Heart left ventricle (tissue), 16 donors: ENCODE measurements around the gene ELANE. TPM values are rescaled to one million over a fixed set of nuclear protein-coding genes. Genes with fewer than 3 reads are reported as not detected.

ENCODE experiments used
- ATAC-seq, 4 donors: fragments of 200-7000 bp; cut with Tn5 transposase; one replicate each; pipeline ENCODE4 v1.9.1; 2020 to 2022; ENCODE audit warnings: moderate library complexity in 4 of 4, mild to moderate bottlenecking in 3 of 4, moderate number of reproducible peaks in 1 of 4
- DNase-seq, 5 donors: peaks; one replicate each; pipeline ENCODE4 v3.0.0-alpha.2; 2020
- H3K27ac ChIP-seq, 12 donors: fragments of 200-600 bp; sonication (generic) in 4 of 12; one replicate each; pipeline versions ENCODE4 v1.5.0 to v1.8.0; 2016 to 2022; ENCODE audit warnings: mild to moderate bottlenecking in 2 of 12
- H3K27me3 ChIP-seq, 9 donors: fragments of 200-600 bp; sonication (generic) in 2 of 9; one replicate each; pipeline versions ENCODE4 v1.5.1 to v1.8.0; 2016 to 2022; ENCODE audit warnings: mild to moderate bottlenecking in 3 of 9
- H3K36me3 ChIP-seq, 9 donors: fragments of 200-600 bp; sonication (generic) in 2 of 9; one replicate each; pipeline versions ENCODE4 v1.5.0 to v1.8.0; 2018 to 2022; ENCODE audit warnings: mild to moderate bottlenecking in 2 of 9
- H3K4me1 ChIP-seq, 12 donors: fragments of 200-600 bp; sonication (generic) in 4 of 12; one replicate each; pipeline versions ENCODE4 v1.5.0 to v1.8.0; 2016 to 2022; ENCODE audit warnings: mild to moderate bottlenecking in 3 of 12
- H3K4me3 ChIP-seq, 12 donors: fragments of 200-600 bp; sonication (generic) in 4 of 12; one replicate each; pipeline versions ENCODE4 v1.5.0 to v1.8.0; 2017 to 2022; ENCODE audit warnings: mild to moderate bottlenecking in 9 of 12, moderate library complexity in 4 of 12
- H3K9me3 ChIP-seq, 12 donors: fragments of 200-600 bp; sonication (generic) in 4 of 12; one replicate each; pipeline versions ENCODE4 v1.5.0 to v1.8.0; 2016 to 2022; ENCODE audit warnings: mild to moderate bottlenecking in 1 of 12
- POLR2A ChIP-seq, 2 donors: fragments of 450-650 bp; IDR thresholded peaks; one replicate each; pipeline ENCODE4 v1.6.1; 2017; ENCODE audit warnings: antibody characterized with exemption in 2 of 2, mild to moderate bottlenecking in 2 of 2, moderate library complexity in 2 of 2
- WGBS, 4 donors: extraction: QIAGEN DNeasy Blood & Tissue Kit in 2 of 4; methylation state at CpG; one replicate each; pipeline versions ENCODE4 v1.1.5 to v1.1.7; 2013 to 2018; 5-methylcytosine and 5-hydroxymethylcytosine counted together
- intact Hi-C, 10 donors: fragments of 100-400 bp; cut with DNase I; formaldehyde crosslinking; loops; one replicate each; pipeline versions ENCODE4 v1.11.1 to v1.14.2; 2022
- polyA plus RNA-seq, 2 donors: library from polyadenylated mRNA; stranded (reverse); fragments of 200-250 nt; gene quantifications; one replicate each; pipeline ENCODE4 v1.2.3, GENCODE V29; 2013
- total RNA-seq, 9 donors: library from RNA; depleted of rRNA in 2 of 9; stranded (reverse); fragments of >200 nt in 2 of 9; fragmentation: NEBNext Ultra II Directional in 3 of 9; extraction: Animal tissue kit (Norgen Biotek cat#: 25700) in 3 of 9; gene quantifications; one replicate each; pipeline versions ENCODE4 v1.1.0 to v1.2.4, GENCODE V29; 2016 to 2023
- TF ChIP-seq, protein P1 (sequence below), 12 donors: fragments of 200-600 bp; sonication (generic) in 4 of 12; IDR thresholded peaks; one replicate each; pipeline versions ENCODE4 v1.5.0 to v1.8.0; 2018 to 2022; ENCODE audit warnings: antibody characterized with exemption in 12 of 12, mild to moderate bottlenecking in 5 of 12
- donor health status: ischemic (EF 13 %, LVEDD 7.1; RV severe dilation, severe dysfunction).
- donor health status: healthy with polysubstance abuse.
- donor health status: DM: no; HTN: yes; CAD: no.
- donor health status: DM: no; HTN: no; CAD: no.
- donor health status: ischemic (EF 25% LVEDD 6.9; RV normal size, moderate dysfunction).
- donor health status: ischemic (EF 25% LVEDD 5.7; RV mildly dilated, moderate dysfunction).
- donor health status: healthy.
- donor health status: DM: yes; HTN: yes; CAD: no.
- donor health status: ischemic (EF 35%, LVEDD 5.7; RV mildly dilated, moderate dysfunction).
- donor health status: nonischemic (EF 11% LVEDD 7.7; RV severe dilation, severe dysfunction).
- donor health status: DM: yes; HTN: yes; CAD: no.
- donor health status: PGD.
- donor health status: ischemic (EF 29% LVEDD 5.4; RV normal size, mild dysfunction).
- donor health status: nonischemic (EF 23%, LVEDD 6.1; RV moderate dilation, normal function).

Gene ELANE
- total and polyA plus RNA-seq, 11 donors = 0.42 to 1.8 (median 1.2) TPM; not detected in 5

DNA sequence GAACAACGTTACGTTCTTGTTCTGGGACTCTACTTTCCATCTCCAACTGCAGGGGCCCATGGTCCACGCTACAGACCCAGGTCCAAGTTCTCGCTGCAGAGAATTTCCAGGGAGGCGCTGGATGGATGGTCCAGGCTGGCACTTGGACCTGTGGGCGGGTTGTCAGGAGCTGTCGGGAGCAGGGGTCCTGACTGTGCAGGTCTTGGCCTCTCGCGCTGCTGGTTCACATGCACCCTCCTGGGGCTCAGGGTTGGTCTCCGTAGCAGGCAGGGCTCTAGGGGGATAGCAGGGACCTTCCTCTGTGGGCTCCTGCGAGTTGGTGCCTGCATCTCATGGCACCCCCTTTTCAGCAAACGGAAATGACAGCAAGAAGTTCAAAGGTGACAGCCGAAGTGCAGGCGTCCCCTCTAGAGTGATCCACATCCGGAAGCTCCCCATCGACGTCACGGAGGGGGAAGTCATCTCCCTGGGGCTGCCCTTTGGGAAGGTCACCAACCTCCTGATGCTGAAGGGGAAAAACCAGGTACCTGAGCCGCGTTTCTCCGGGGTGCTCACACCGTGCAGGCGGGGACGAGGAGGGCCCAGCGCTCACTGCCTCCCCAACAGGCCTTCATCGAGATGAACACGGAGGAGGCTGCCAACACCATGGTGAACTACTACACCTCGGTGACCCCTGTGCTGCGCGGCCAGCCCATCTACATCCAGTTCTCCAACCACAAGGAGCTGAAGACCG is 48.3 kb upstream of the ELANE start:
- peak in 2 of 5 donors; percentile 21 to 23 for DNase-seq
- peaks cover 15 to 95% (median 62%) of the 10 kb centered on the region in 9 donors for H3K36me3 ChIP-seq
- H3K4me1 ChIP-seq = peaks cover 26 to 69% (median 55%) of the 10 kb centered on the region in 12 donors
- no peak overlapping the region for H3K4me3 ChIP-seq
- H3K27me3 ChIP-seq = no peaks in the 10 kb centered on the region
- intact Hi-C loops = no loop called here
- no peaks in the 10 kb centered on the region for H3K9me3 ChIP-seq
- 66 to 75% (median 70%) methylated on average over 11 to 31 of the region's 31 CpGs for WGBS, 4 donors
- peak overlapping the region in 2 of 12 donors; percentile 9 to 91 for H3K27ac ChIP-seq
- ATAC-seq = no peak
- TF ChIP-seq, protein P1, sequence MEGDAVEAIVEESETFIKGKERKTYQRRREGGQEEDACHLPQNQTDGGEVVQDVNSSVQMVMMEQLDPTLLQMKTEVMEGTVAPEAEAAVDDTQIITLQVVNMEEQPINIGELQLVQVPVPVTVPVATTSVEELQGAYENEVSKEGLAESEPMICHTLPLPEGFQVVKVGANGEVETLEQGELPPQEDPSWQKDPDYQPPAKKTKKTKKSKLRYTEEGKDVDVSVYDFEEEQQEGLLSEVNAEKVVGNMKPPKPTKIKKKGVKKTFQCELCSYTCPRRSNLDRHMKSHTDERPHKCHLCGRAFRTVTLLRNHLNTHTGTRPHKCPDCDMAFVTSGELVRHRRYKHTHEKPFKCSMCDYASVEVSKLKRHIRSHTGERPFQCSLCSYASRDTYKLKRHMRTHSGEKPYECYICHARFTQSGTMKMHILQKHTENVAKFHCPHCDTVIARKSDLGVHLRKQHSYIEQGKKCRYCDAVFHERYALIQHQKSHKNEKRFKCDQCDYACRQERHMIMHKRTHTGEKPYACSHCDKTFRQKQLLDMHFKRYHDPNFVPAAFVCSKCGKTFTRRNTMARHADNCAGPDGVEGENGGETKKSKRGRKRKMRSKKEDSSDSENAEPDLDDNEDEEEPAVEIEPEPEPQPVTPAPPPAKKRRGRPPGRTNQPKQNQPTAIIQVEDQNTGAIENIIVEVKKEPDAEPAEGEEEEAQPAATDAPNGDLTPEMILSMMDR (IDR thresholded peaks at IDR 0.05) = no peak
- TF ChIP-seq POLR2A (IDR thresholded peaks at IDR 0.05) = no peak

DNA sequence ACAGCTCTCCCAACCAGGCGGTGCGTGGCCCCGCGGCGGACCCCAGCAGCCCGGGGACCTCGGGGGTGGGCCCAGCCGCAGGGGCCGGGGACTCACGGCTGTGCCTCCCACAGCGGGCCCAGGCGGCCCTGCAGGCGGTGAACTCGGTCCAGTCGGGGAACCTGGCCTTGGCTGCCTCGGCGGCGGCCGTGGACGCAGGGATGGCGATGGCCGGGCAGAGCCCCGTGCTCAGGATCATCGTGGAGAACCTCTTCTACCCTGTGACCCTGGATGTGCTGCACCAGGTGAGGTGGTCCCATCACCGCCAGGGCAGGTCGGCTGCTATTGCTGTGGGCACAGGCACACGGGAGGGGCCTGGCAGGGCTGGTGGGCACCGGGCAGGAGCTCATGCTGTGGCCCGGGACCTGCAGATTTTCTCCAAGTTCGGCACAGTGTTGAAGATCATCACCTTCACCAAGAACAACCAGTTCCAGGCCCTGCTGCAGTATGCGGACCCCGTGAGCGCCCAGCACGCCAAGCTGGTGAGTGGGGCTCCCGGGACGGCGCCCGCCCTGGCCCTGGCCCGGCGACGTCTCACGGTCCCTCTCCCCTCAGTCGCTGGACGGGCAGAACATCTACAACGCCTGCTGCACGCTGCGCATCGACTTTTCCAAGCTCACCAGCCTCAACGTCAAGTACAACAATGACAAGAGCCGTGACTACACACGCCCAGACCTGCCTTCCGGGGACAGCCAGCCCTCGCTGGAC is 47.5 kb upstream of the ELANE start:
- 83 to 92% (median 89%) methylated on average over 14 to 53 of the region's 53 CpGs for WGBS, 4 donors
- DNase-seq = peak in 1 of 5 donors; percentile 16
- Histone ChIP-seq H3K27ac (peak overlapping the region in 1 of 12 donors; percentile 9), H3K27me3 (no peaks in the 10 kb centered on the region), H3K4me3 (no peak overlapping the region), H3K4me1 (peaks cover 23 to 61% (median 48%) of the 10 kb centered on the region in 12 donors), H3K9me3 (no peaks in the 10 kb centered on the region), H3K36me3 (peaks cover 15 to 97% (median 69%) of the 10 kb centered on the region in 9 donors)
- ATAC-seq = no peak
- TF ChIP-seq POLR2A (IDR thresholded peaks at IDR 0.05) = no peak
- TF ChIP-seq, protein P1 (IDR thresholded peaks at IDR 0.05) = no peak
- intact Hi-C loops = no loop called here

DNA sequence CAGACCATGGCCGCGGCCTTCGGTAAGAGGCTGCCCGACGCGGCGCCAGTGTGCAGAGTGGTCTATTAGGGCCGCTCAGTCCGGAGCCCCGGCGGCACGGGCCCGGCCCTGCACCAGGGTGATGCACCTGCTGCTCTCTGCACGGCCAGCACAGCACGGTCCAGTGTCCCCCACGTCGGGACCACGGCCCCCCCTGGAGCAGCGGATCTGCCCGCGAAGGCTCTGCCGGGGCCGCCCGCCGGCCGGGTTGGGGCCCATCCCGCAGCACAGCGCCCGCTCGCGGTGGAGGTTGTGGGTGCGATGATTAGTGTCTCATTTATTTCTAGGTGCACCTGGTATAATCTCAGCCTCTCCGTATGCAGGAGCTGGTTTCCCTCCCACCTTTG is 46.9 kb upstream of the ELANE start:
- no peaks in the 10 kb centered on the region for H3K27me3 ChIP-seq
- H3K4me3 ChIP-seq = no peak overlapping the region
- WGBS, 4 donors = 88 to 91% (median 90%) methylated on average over 20 to 33 of the region's 33 CpGs
- no peak overlapping the region for H3K27ac ChIP-seq
- H3K9me3 ChIP-seq = no peaks in the 10 kb centered on the region
- TF ChIP-seq POLR2A (IDR thresholded peaks at IDR 0.05) = no peak
- TF ChIP-seq, protein P1 (IDR thresholded peaks at IDR 0.05) = peak in 1 of 12 donors; percentile 46
- DNase-seq (peak in 1 of 5 donors; percentile 17), ATAC-seq (no peak)
- intact Hi-C loops = no loop called here
- H3K4me1 ChIP-seq = peaks cover 22 to 56% (median 42%) of the 10 kb centered on the region in 12 donors
- peaks cover 15 to 98% (median 71%) of the 10 kb centered on the region in 9 donors for H3K36me3 ChIP-seq
